SK-N-MC (cell line): ENCODE data around the gene KDSR.

Experiments
- EZH2 ChIP-seq: fragments of 200-600 bp; sonication (generic); IDR thresholded peaks from one replicate; pipeline ENCODE4 v1.6.1; 2017; ENCODE audit warnings: antibody characterized with exemption
- FOXP2 ChIP-seq: optimal IDR thresholded peaks from 2 replicates; pipeline ENCODE3; 2011; ENCODE audit warnings: mild to moderate bottlenecking, moderate library complexity; ENCODE audit not compliant: insufficient read depth; ENCODE audit errors: extremely low read length, control extremely low read depth
- POLR2AphosphoS5 ChIP-seq: IDR thresholded peaks from 2 replicates; pipeline ENCODE4 v1.6.1; 2012; ENCODE audit warnings: mild to moderate bottlenecking, low read depth, low read length, borderline replicate concordance

GRCh38 chr18:63356272-63356896, 10.6 kb downstream of the KDSR start:
- TF ChIP-seq EZH2 (no peak), POLR2AphosphoS5 (no peak), FOXP2 (no peak)
